LNCaP clone FGC (cell line): Measurements from ENCODE around the gene CADPS.

Experiments
- DNase-seq: peaks from one replicate; pipeline ENCODE4 v3.0.0-alpha.2; 2011; ENCODE audit warnings: low read depth
- H3K4me3 ChIP-seq: 2 replicates; pipeline ENCODE4 v1.5.1; 2011; ENCODE audit warnings: mild to moderate bottlenecking, low read depth, low read length, control low read depth
- CTCF ChIP-seq: IDR thresholded peaks from 2 replicates; pipeline ENCODE4 v1.5.1; 2012; ENCODE audit warnings: mild to moderate bottlenecking; ENCODE audit not compliant: control insufficient read depth, insufficient read depth; ENCODE audit errors: extremely low read depth

The CADPS gene

GRCh38 chr3:62918131-62918530 lies 42.9 kb upstream of the CADPS start:
- H3K4me3 ChIP-seq, result no peak overlapping the region
- no peak for DNase-seq
- no peak for TF ChIP-seq CTCF

GRCh38 chr3:62911526-62911925 lies 36.3 kb upstream of the CADPS start:
- DNase-seq, result no peak
- H3K4me3 ChIP-seq, result no peak overlapping the region
- TF ChIP-seq CTCF, result no peak

- TF ChIP-seq CTCF, result no peak
- no peak overlapping the region for H3K4me3 ChIP-seq
- no peak for DNase-seq
These were observed 30.1 kb upstream of the CADPS start for GRCh38 chr3:62905331-62905730.

- TF ChIP-seq CTCF, result no peak
- no peak overlapping the region for H3K4me3 ChIP-seq
- no peak for DNase-seq
These were observed 23.6 kb upstream of the CADPS start for GRCh38 chr3:62898530-62899496.

- H3K4me3 ChIP-seq, result no peak overlapping the region
- DNase-seq, result no peak
- no peak for TF ChIP-seq CTCF
These were observed 20.7 kb upstream of the CADPS start for GRCh38 chr3:62895901-62896300.

- H3K4me3 ChIP-seq, result no peak overlapping the region
- DNase-seq, result no peak
- TF ChIP-seq CTCF, result no peak
These were observed 17.7 kb upstream of the CADPS start for GRCh38 chr3:62892951-62893350.

GRCh38 chr3:62892045-62892444 lies 16.8 kb upstream of the CADPS start:
- DNase-seq, result no peak
- no peak overlapping the region for H3K4me3 ChIP-seq
- no peak for TF ChIP-seq CTCF
